ENCODE results near the gene ATG14. TPM values are rescaled to one million over a fixed set of nuclear protein-coding genes. Genes with fewer than 3 reads are reported as not detected.

The ATG14 gene
- total RNA-seq, 1 experiment from 2014 or later = 13.6 TPM

DNA sequence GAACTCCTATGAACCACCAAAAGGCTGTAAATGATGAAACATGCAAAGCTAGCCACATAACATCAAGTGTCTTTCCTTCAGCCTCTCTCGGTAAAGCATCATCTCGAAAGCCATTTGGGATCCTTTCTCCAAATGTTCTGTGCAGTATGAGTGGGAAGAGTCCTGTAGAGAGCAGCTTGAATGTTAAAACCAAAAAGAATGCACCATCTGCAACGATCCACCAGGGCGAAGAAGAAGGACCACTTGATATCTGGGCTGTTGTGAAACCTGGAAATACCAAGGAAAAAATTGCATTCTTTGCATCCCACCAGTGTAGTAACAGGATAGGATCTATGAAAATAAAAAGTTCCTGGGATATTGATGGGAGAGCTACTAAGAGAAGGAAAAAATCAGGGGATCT lies 61.2 kb downstream of the ATG14 start:
- no peak for DNase-seq
- H3F3A ChIP-seq (ENCODE audit: insufficient read depth, low read depth) = no peaks in the 10 kb centered on the region
- POLR2A ChIA-PET (ENCODE audit: unreplicated experiment) = interaction anchor here (0.6 to 0.7 kb wide), 2 partner anchors 69 to 545 kb away, joined by 13 to 46 read pairs; no protein-coding TSS in a partner anchor
- H3K36me3 ChIP-seq (ENCODE audit: low read depth) = 0 out of 2 replicates have a peak, but pooled peaks cover 4% of the 10 kb centered on the region
- H3K9me2 ChIP-seq (ENCODE audit: insufficient read depth) = no peaks in the 10 kb centered on the region
- no peak overlapping the region for H2AFZ ChIP-seq
- peaks cover 25% of the 10 kb centered on the region for H3K79me2 ChIP-seq (ENCODE audit: low read depth)
- H3K27me3 ChIP-seq (ENCODE audit: insufficient read depth, low read depth) = no peaks in the 10 kb centered on the region
- BruUV-seq (replicated peaks) = no TSS peak
- TF ChIP-seq EZH2 (IDR thresholded peaks at IDR 0.05; ENCODE audit: low read depth) = no peak
- TF ChIP-seq, protein P1, sequence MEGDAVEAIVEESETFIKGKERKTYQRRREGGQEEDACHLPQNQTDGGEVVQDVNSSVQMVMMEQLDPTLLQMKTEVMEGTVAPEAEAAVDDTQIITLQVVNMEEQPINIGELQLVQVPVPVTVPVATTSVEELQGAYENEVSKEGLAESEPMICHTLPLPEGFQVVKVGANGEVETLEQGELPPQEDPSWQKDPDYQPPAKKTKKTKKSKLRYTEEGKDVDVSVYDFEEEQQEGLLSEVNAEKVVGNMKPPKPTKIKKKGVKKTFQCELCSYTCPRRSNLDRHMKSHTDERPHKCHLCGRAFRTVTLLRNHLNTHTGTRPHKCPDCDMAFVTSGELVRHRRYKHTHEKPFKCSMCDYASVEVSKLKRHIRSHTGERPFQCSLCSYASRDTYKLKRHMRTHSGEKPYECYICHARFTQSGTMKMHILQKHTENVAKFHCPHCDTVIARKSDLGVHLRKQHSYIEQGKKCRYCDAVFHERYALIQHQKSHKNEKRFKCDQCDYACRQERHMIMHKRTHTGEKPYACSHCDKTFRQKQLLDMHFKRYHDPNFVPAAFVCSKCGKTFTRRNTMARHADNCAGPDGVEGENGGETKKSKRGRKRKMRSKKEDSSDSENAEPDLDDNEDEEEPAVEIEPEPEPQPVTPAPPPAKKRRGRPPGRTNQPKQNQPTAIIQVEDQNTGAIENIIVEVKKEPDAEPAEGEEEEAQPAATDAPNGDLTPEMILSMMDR (conservative IDR thresholded peaks at IDR 0.05) = no peak
- H3K4me2 ChIP-seq = no peak overlapping the region
- H3K4me3 ChIP-seq = no peak overlapping the region
- no peaks in the 10 kb centered on the region for H3K4me1 ChIP-seq (replicated peaks; ENCODE audit: insufficient read depth)
- intact Hi-C loops (cut with micrococcal nuclease; ENCODE audit: unreplicated experiment) = no loop called here
- H3K27ac ChIP-seq = no peak overlapping the region
- no peaks in the 10 kb centered on the region for H4K20me1 ChIP-seq (ENCODE audit: insufficient read depth)
- H3K9me3 ChIP-seq (ENCODE audit: insufficient read depth, low read depth) = no peaks in the 10 kb centered on the region
- CTCF ChIA-PET = interaction anchor here (0.6 kb wide), 1 partner anchor 78 kb away, joined by 4 read pairs; no protein-coding TSS in a partner anchor

DNA sequence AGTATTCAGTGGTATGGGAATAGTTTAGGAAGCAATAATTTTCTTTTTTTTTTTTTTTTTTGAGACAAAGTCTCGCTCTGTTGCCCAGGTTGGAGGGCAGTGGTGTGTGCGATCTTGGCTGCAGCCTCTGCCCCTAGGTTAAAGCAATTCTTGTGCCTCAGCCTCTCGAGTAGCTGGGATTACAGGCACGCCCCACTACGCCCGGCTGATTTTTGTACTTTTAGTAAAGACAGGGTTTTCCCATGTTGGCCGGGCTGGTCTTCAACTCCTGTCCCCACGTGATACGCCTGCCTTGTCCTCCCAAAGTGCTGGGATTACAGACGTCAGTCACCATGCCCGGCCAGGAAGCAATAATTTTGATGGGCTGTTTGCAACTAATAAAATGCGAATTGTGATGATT lies 62.1 kb downstream of the ATG14 start:
- H3K79me2 ChIP-seq (ENCODE audit: low read depth) = peaks cover 34% of the 10 kb centered on the region
- CTCF ChIA-PET = no interaction called here
- H3K4me2 ChIP-seq = no peak overlapping the region
- no peak overlapping the region for H3K4me3 ChIP-seq
- no peaks in the 10 kb centered on the region for H3F3A ChIP-seq (ENCODE audit: insufficient read depth, low read depth)
- POLR2A ChIA-PET (ENCODE audit: unreplicated experiment) = no interaction called here
- BruUV-seq (replicated peaks) = no TSS peak
- H3K9me2 ChIP-seq (ENCODE audit: insufficient read depth) = no peaks in the 10 kb centered on the region
- H3K9me3 ChIP-seq (ENCODE audit: insufficient read depth, low read depth) = no peaks in the 10 kb centered on the region
- no peak overlapping the region for H2AFZ ChIP-seq
- H3K4me1 ChIP-seq (replicated peaks; ENCODE audit: insufficient read depth) = no peaks in the 10 kb centered on the region
- no peak for DNase-seq
- TF ChIP-seq, protein P1 (conservative IDR thresholded peaks at IDR 0.05) = no peak
- TF ChIP-seq EZH2 (IDR thresholded peaks at IDR 0.05; ENCODE audit: low read depth) = no peak
- intact Hi-C loops (cut with micrococcal nuclease; ENCODE audit: unreplicated experiment) = no loop called here
- H3K27ac ChIP-seq = no peak overlapping the region
- 0 out of 2 replicates have a peak, but pooled peaks cover 4% of the 10 kb centered on the region for H3K36me3 ChIP-seq (ENCODE audit: low read depth)
- H3K27me3 ChIP-seq (ENCODE audit: insufficient read depth, low read depth) = no peaks in the 10 kb centered on the region
- no peaks in the 10 kb centered on the region; the same call in 1 of the 2 replicates for H4K20me1 ChIP-seq (ENCODE audit: insufficient read depth)

DNA sequence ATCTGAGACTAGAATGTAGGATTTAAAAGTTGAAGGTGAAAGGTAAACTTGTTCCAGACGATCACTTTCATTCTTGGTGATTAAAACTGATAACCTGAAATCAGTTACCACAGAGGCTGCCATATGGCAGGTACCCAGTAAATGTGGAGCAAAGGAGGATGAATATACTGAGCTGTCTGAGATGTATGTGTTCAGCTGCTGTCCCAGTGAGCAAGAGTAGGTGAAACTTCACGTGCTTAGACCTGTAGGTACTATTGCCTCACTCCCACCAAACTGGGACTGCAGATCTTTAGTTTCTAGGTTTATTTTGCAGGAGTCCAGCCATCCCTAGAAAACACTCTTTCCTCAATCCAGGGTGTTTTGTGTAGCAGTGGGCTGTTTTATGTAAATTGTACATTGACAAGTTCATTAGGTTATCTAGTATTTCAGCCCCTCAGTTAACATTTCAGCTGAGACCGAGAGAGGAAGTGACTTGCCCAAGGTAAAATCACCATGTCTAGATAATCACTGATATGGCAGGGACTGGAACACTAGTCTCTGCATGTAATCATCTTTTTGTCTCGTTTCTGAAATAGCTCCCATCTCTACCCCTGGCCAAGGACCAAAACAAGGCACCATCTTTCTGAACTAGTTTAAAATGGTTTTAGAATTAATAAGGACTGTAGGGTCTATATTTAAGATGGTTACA lies 62.7 kb downstream of the ATG14 start:
- H3K9me3 ChIP-seq (ENCODE audit: insufficient read depth, low read depth) = no peaks in the 10 kb centered on the region
- no peak overlapping the region for H3K4me3 ChIP-seq
- H3K4me2 ChIP-seq = no peak overlapping the region
- no peak for DNase-seq
- H3K9me2 ChIP-seq (ENCODE audit: insufficient read depth) = no peaks in the 10 kb centered on the region
- no peaks in the 10 kb centered on the region for H3F3A ChIP-seq (ENCODE audit: insufficient read depth, low read depth)
- intact Hi-C loops (cut with micrococcal nuclease; ENCODE audit: unreplicated experiment) = no loop called here
- H3K36me3 ChIP-seq (ENCODE audit: low read depth) = 0 out of 2 replicates have a peak, but pooled peaks cover 4% of the 10 kb centered on the region
- peaks cover 40% of the 10 kb centered on the region for H3K79me2 ChIP-seq (ENCODE audit: low read depth)
- no peak overlapping the region for H2AFZ ChIP-seq
- no peak overlapping the region for H3K27ac ChIP-seq
- ChIA-PET CTCF (no interaction called here), POLR2A (ENCODE audit: unreplicated experiment) (interaction anchor here (1.1 kb wide), 1 partner anchor 58 kb away, joined by 5 read pairs; no protein-coding TSS in a partner anchor)
- TF ChIP-seq, protein P1 (conservative IDR thresholded peaks at IDR 0.05) = no peak
- no peak for TF ChIP-seq EZH2 (IDR thresholded peaks at IDR 0.05; ENCODE audit: low read depth)
- H4K20me1 ChIP-seq (ENCODE audit: insufficient read depth) = no peaks in the 10 kb centered on the region; the same call in 1 of the 2 replicates
- BruUV-seq (replicated peaks) = no TSS peak
- H3K27me3 ChIP-seq (ENCODE audit: insufficient read depth, low read depth) = no peaks in the 10 kb centered on the region
- H3K4me1 ChIP-seq (replicated peaks; ENCODE audit: insufficient read depth) = no peaks in the 10 kb centered on the region
